ENCODE data around the gene GFAP. TPM values are rescaled to one million over a fixed set of nuclear protein-coding genes. Genes with fewer than 3 reads are reported as not detected.

GFAP gene
- polyA plus RNA-seq, 1 of the 3 experiments (the other 2 are of a cell fraction) = 0.48 TPM

- TF ChIP-seq ZBTB33 (IDR thresholded peaks at IDR 0.05; ENCODE audit: borderline replicate concordance, low read depth) (no peak), RCOR1 (IDR thresholded peaks at IDR 0.05; ENCODE audit: low read length) (no peak), NRF1 (IDR thresholded peaks at IDR 0.05; ENCODE audit: low read depth, low read length) (no peak), YY1 (IDR thresholded peaks at IDR 0.05; ENCODE audit: low read depth) (no peak), CTCF (IDR thresholded peaks at IDR 0.05) (no peak)
Observed at GRCh38 chr17:44908761-44909326, 6.5 kb downstream of the GFAP start (continued).

- ChIA-PET CTCF (interaction anchor here (0.7 to 2.4 kb wide), 4 partner anchors 12 to 225 kb away, joined by 3 to 13 read pairs (median 4); partner anchors contain the start of gene PLCD3), POLR2A (interaction anchor here (0.8 kb wide), 1 partner anchor 57 kb away, joined by 3 read pairs; no protein-coding TSS in a partner anchor)
- peak overlapping the region in 1 of 2 experiments; percentile 98; a peak in 1 of 4 replicates for H3K27ac ChIP-seq (ENCODE audit: low read depth in 2 of 2, low read length in 1 of 2)
- H3K79me2 ChIP-seq (ENCODE audit: insufficient read depth) = no peaks in the 10 kb centered on the region
- peaks cover 29% of the 10 kb centered on the region for H3F3A ChIP-seq (replicated peaks; ENCODE audit: insufficient read depth)
- H3K4me2 ChIP-seq = no peak overlapping the region
- H3K4me3 ChIP-seq (ENCODE audit: low read depth in 2 of 2, low read length in 1 of 2) = no peak overlapping the region
- no peaks in the 10 kb centered on the region for H4K20me1 ChIP-seq (ENCODE audit: insufficient read depth)
- no peaks in the 10 kb centered on the region for H3K9me2 ChIP-seq
- no peak overlapping the region for H3K9ac ChIP-seq
- H3K4me1 ChIP-seq (ENCODE audit: control insufficient read depth in 1 of 2, insufficient read depth in 2 of 2, low read depth in 1 of 2, low read length in 1 of 2) = peaks cover 9 to 35% of the 10 kb centered on the region in 2 experiments; a peak in 3 of 4 replicates
- no peak overlapping the region for H2AFZ ChIP-seq (ENCODE audit: low read depth)
- no peak for DNase-seq
- H3K27me3 ChIP-seq (ENCODE audit: insufficient read depth) = no peaks in the 10 kb centered on the region
- TF ChIP-seq EP300 (IDR thresholded peaks at IDR 0.05; ENCODE audit: borderline replicate concordance in 1 of 2, low read depth in 1 of 2, low read length in 1 of 2) (no peak), CTCF (IDR thresholded peaks at IDR 0.05) (no peak), PBX3 (IDR thresholded peaks at IDR 0.05) (no peak), USF1 (IDR thresholded peaks at IDR 0.05; ENCODE audit: borderline replicate concordance, low read depth) (no peak), YY1 (IDR thresholded peaks at IDR 0.05; ENCODE audit: low read depth) (no peak), CHD2 (IDR thresholded peaks at IDR 0.05; ENCODE audit: low read length, partially characterized antibody) (no peak)
- H3K9me3 ChIP-seq = no peaks in the 10 kb centered on the region
- H3K36me3 ChIP-seq (replicated peaks in 1 of 2; ENCODE audit: control insufficient read depth in 1 of 2, insufficient read depth in 2 of 2, low read length in 1 of 2) = no peaks in the 10 kb centered on the region
- 91% methylated on average over 10 of the region's 11 CpGs for WGBS (ENCODE audit: low lambda C conversion rate)
Observed at GRCh38 chr17:44907729-44908470, 7.4 kb downstream of the GFAP start.

Data from SK-N-SH (cell line).